Immature natural killer cell (primary cell): ENCODE results near the gene FAM168B. TPM values are rescaled to one million over a fixed set of nuclear protein-coding genes. Genes with fewer than 3 reads are reported as not detected.
A peak's percentile ranks its signal among the peaks of the same experiment; 100 is the strongest.

Experiments
- DNase-seq, 3 donors: peaks; one replicate each; pipeline ENCODE4 v3.0.0; 2022; ENCODE audit warnings: mixed read lengths in 1 of 3
- H3K27ac Mint-ChIP-seq, 6 donors: one replicate each; pipeline ENCODE4 v1.8.0; 2020; ENCODE audit warnings: mixed read lengths in 6 of 6, mild to moderate bottlenecking in 5 of 6, inconsistent platforms in 4 of 6, moderate library complexity in 3 of 6
- H3K27me3 Mint-ChIP-seq, 3 donors: one replicate each; pipeline ENCODE4 v1.8.0; 2020 to 2021; ENCODE audit warnings: low read depth in 3 of 3, mild to moderate bottlenecking in 3 of 3, mixed read lengths in 3 of 3, moderate library complexity in 3 of 3, inconsistent platforms in 1 of 3
- H3K36me3 Mint-ChIP-seq, 3 donors: one replicate each; pipeline ENCODE4 v1.8.0; 2020; ENCODE audit warnings: mixed read lengths in 3 of 3, inconsistent platforms in 2 of 3, mild to moderate bottlenecking in 2 of 3
- H3K4me1 Mint-ChIP-seq, 2 donors: one replicate each; pipeline ENCODE4 v1.8.0; 2020; ENCODE audit warnings: inconsistent platforms in 2 of 2, mild to moderate bottlenecking in 2 of 2, mixed read lengths in 2 of 2, moderate library complexity in 1 of 2
- H3K4me3 Mint-ChIP-seq, 5 donors: one replicate each; pipeline ENCODE4 v1.8.0; 2020; ENCODE audit warnings: mild to moderate bottlenecking in 5 of 5, mixed read lengths in 5 of 5, inconsistent platforms in 3 of 5, moderate library complexity in 3 of 5
- H3K9me3 Mint-ChIP-seq, 6 donors: one replicate each; pipeline ENCODE4 v1.8.0; 2020; ENCODE audit warnings: mild to moderate bottlenecking in 6 of 6, mixed read lengths in 6 of 6, inconsistent platforms in 4 of 6, moderate library complexity in 3 of 6
- polyA plus RNA-seq, 3 donors: library from polyadenylated mRNA; unstranded; fragments of 300-500 nt; fragmentation: Illumina TruSeq; gene quantifications; one replicate each; pipeline ENCODE4 v1.2.3, GENCODE V29; 2021

Gene FAM168B
- polyA plus RNA-seq, 3 donors from 2014 or later, result 20.3 to 47.0 (median 23.6) TPM

DNA sequence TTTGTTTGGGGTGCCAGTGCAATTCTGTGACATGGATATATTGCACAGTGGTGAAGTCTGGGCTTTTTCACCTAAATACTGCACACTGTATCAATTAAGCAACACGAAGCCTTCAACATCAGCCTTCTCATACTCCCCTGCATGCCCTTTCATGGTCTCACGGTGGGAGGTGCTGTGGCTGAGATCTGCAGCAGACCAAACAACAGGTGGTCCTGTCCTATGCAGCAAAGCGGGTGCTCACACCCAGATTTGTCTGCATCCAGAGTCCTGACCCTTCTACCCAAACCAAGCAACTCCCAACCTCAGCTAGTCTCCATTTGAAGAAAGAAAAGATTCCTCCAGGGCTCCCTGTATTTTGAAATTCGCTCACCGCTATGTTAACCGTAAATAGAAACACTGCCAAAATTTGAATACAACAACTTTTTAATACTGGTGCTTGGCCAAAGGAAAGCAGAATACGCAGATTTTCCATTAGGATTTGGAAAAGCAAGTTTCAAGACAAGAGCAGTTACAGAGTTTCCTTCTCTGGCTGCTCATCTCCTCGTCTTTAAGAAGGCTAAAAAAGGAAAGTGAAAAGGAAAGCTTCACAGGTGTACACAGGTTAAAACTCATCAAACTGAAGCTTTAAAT lies 34.9 kb downstream of the FAM168B start:
- Mint-ChIP-seq H3K27me3 (peaks cover 0 to 3% (median 3%) of the 10 kb centered on the region in 3 donors), H3K4me3 (no peak overlapping the region), H3K9me3 (no peaks in the 10 kb centered on the region), H3K27ac (peak overlapping the region in 2 of 6 donors; percentile 36 to 69), H3K36me3 (peaks cover 0 to 18% (median 5%) of the 10 kb centered on the region in 3 donors), H3K4me1 (peaks cover 44 to 73% of the 10 kb centered on the region in 2 donors)
- no peak for DNase-seq

GRCh38 chr2:131056932-131057287 lies 36.4 kb downstream of the FAM168B start:
- Mint-ChIP-seq H3K4me1 (peaks cover 39 to 63% of the 10 kb centered on the region in 2 donors), H3K27ac (peak overlapping the region in 2 of 6 donors; percentile 16 to 47), H3K4me3 (no peak overlapping the region), H3K9me3 (no peaks in the 10 kb centered on the region), H3K36me3 (peaks cover 4 to 31% (median 8%) of the 10 kb centered on the region in 3 donors), H3K27me3 (peaks cover 0 to 3% (median 3%) of the 10 kb centered on the region in 3 donors)
- no peak for DNase-seq

DNA sequence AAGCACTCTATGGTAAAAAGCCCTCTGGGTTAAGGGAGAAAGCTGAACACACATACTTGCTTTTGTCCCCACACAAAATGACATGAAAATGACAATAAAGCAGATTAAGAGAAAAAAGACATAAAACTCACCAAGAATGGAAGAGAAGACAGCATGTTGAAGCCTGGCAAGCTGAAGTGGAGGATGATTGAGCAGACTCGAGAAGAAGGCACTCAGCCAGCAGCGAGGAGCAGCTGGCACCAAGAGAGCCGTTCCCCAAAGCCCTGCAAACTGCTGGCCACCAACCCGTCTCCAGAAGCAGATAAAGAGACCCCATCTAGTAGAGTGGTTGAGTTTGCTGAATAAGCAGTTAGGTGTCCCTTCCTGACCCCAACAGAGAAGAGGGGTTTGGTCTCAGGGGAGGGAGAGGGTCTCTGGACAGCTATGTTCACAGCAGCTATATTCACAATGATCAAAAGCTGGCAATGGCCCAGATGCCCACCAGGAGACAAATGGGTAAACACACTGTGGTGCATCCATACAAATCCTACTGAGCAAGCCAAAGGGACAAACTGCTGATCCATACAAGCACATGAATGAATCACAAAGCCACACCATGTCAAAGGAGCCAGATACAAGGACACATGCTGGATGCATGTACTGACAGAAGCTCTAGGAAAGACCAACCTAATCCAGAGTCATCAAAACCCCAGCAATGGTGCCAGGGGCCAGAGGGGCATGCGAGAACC lies 36.9 kb downstream of the FAM168B start:
- H3K4me3 Mint-ChIP-seq, result no peak overlapping the region
- H3K27me3 Mint-ChIP-seq, result peaks cover 0 to 3% (median 3%) of the 10 kb centered on the region in 3 donors
- no peak for DNase-seq
- peak overlapping the region in 5 of 6 donors; percentile 16 to 58 (median 29) for H3K27ac Mint-ChIP-seq
- peaks cover 10 to 37% (median 13%) of the 10 kb centered on the region in 3 donors for H3K36me3 Mint-ChIP-seq
- peaks cover 37 to 58% of the 10 kb centered on the region in 2 donors for H3K4me1 Mint-ChIP-seq
- no peaks in the 10 kb centered on the region for H3K9me3 Mint-ChIP-seq

- Mint-ChIP-seq H3K4me1 (peaks cover 33 to 50% of the 10 kb centered on the region in 2 donors), H3K9me3 (no peaks in the 10 kb centered on the region), H3K36me3 (peaks cover 10 to 41% (median 17%) of the 10 kb centered on the region in 3 donors), H3K27me3 (peaks cover 0 to 3% (median 3%) of the 10 kb centered on the region in 3 donors), H3K4me3 (no peak overlapping the region), H3K27ac (peak overlapping the region in 2 of 6 donors; percentile 17 to 29)
- no peak for DNase-seq
These were observed 37.8 kb downstream of the FAM168B start for GRCh38 chr2:131055169-131056065.

DNA sequence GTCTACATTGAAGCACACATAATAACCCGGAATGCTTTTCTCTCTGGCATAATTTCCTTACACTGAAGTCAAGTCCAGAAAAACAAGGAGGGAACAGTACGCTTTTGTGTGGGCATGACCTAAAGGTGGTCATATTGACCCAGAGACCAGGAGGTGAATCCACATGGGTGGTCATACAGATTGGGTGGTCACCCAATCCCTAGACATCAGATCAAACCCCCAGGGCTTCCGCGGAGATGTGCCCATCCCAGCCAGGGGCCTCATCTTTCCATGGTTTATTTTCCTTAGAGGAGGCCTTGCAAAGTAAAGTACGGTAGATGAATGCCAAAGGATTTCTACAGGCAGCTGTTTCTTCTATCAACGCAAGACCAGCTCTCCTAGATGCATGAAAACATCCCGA lies 38.8 kb downstream of the FAM168B start:
- no peak overlapping the region for H3K4me3 Mint-ChIP-seq

GRCh38 chr2:131052741-131053263 lies 40.5 kb downstream of the FAM168B start:
- peaks cover 19 to 23% of the 10 kb centered on the region in 2 donors for H3K4me1 Mint-ChIP-seq
- H3K36me3 Mint-ChIP-seq, result peaks cover 10 to 57% (median 23%) of the 10 kb centered on the region in 3 donors
- no peak overlapping the region for H3K4me3 Mint-ChIP-seq
- no peak for DNase-seq
- H3K9me3 Mint-ChIP-seq, result no peaks in the 10 kb centered on the region
- H3K27me3 Mint-ChIP-seq, result peaks cover 0 to 6% (median 3%) of the 10 kb centered on the region in 3 donors
- H3K27ac Mint-ChIP-seq, result no peak overlapping the region

More for the DNA sequence above, 38.8 kb downstream of the FAM168B start:
- no peak overlapping the region for H3K27ac Mint-ChIP-seq
- no peaks in the 10 kb centered on the region for H3K9me3 Mint-ChIP-seq
- H3K27me3 Mint-ChIP-seq, result peaks cover 0 to 3% (median 3%) of the 10 kb centered on the region in 3 donors
- DNase-seq, result no peak
- H3K4me1 Mint-ChIP-seq, result peaks cover 30 to 40% of the 10 kb centered on the region in 2 donors
- peaks cover 10 to 49% (median 21%) of the 10 kb centered on the region in 3 donors for H3K36me3 Mint-ChIP-seq

GRCh38 chr2:131050896-131051295 lies 42.4 kb downstream of the FAM168B start:
- Mint-ChIP-seq H3K27me3 (peaks cover 0 to 6% (median 3%) of the 10 kb centered on the region in 3 donors), H3K27ac (peak overlapping the region in 1 of 6 donors; percentile 88), H3K4me3 (no peak overlapping the region), H3K9me3 (no peaks in the 10 kb centered on the region), H3K4me1 (peaks cover 6 to 8% of the 10 kb centered on the region in 2 donors), H3K36me3 (peaks cover 13 to 60% (median 23%) of the 10 kb centered on the region in 3 donors)
- DNase-seq, result no peak

GRCh38 chr2:131049150-131049718 lies 44.0 kb downstream of the FAM168B start:
- DNase-seq, result no peak
- Mint-ChIP-seq H3K4me1 (peaks cover 0 to 4% of the 10 kb centered on the region in 2 donors), H3K4me3 (no peak overlapping the region), H3K9me3 (no peaks in the 10 kb centered on the region), H3K36me3 (peaks cover 13 to 53% (median 18%) of the 10 kb centered on the region in 3 donors), H3K27ac (peak overlapping the region in 1 of 6 donors; percentile 69), H3K27me3 (peaks cover 0 to 3% (median 0%) of the 10 kb centered on the region in 3 donors)

GRCh38 chr2:131048641-131049040 lies 44.6 kb downstream of the FAM168B start:
- H3K27me3 Mint-ChIP-seq, result peaks cover 0 to 3% (median 0%) of the 10 kb centered on the region in 3 donors
- H3K36me3 Mint-ChIP-seq, result peaks cover 13 to 53% (median 18%) of the 10 kb centered on the region in 3 donors
- no peak overlapping the region for H3K4me3 Mint-ChIP-seq
- peak overlapping the region in 1 of 6 donors; percentile 28 for H3K27ac Mint-ChIP-seq
- H3K9me3 Mint-ChIP-seq, result no peaks in the 10 kb centered on the region
- peaks cover 0 to 4% of the 10 kb centered on the region in 2 donors for H3K4me1 Mint-ChIP-seq
- DNase-seq, result no peak

GRCh38 chr2:131047920-131048560 lies 45.2 kb downstream of the FAM168B start:
- no peak for DNase-seq
- H3K27ac Mint-ChIP-seq, result no peak overlapping the region
- peaks cover 0 to 3% (median 0%) of the 10 kb centered on the region in 3 donors for H3K27me3 Mint-ChIP-seq
- no peaks in the 10 kb centered on the region for H3K9me3 Mint-ChIP-seq
- H3K4me1 Mint-ChIP-seq, result peaks cover 0 to 2% of the 10 kb centered on the region in 2 donors
- H3K4me3 Mint-ChIP-seq, result no peak overlapping the region
- peaks cover 13 to 47% (median 18%) of the 10 kb centered on the region in 3 donors for H3K36me3 Mint-ChIP-seq

- peaks cover 11 to 38% (median 17%) of the 10 kb centered on the region in 3 donors for H3K36me3 Mint-ChIP-seq
- no peak for DNase-seq
- H3K9me3 Mint-ChIP-seq, result no peaks in the 10 kb centered on the region
- H3K4me1 Mint-ChIP-seq, result peaks cover 0 to 2% of the 10 kb centered on the region in 2 donors
- H3K4me3 Mint-ChIP-seq, result no peak overlapping the region
- H3K27me3 Mint-ChIP-seq, result peaks cover 0 to 3% (median 0%) of the 10 kb centered on the region in 3 donors
- peak overlapping the region in 2 of 6 donors; percentile 31 to 58 for H3K27ac Mint-ChIP-seq
These were observed 46.2 kb downstream of the FAM168B start for GRCh38 chr2:131046918-131047652.
